Stimulated activated CD8-positive, alpha-beta memory T cell treated with anti-CD3 and anti-CD28 coated beads, Interleukin-4, amount 100 ng/mL, for 4 hours (primary cell): ENCODE results near the gene WDFY3.
"Not testable (repeated sequence)": the region's sequence is repeated elsewhere in the genome, so short reads cannot be mapped to it uniquely, and the experiment has no call there.

ENCODE experiments used
- DNase-seq, 2 donors: peaks; one replicate each; pipeline ENCODE4 v3.0.0-alpha.2; 2020; ENCODE audit warnings: low read depth in 2 of 2, low spot score in 1 of 2

WDFY3 gene

DNA sequence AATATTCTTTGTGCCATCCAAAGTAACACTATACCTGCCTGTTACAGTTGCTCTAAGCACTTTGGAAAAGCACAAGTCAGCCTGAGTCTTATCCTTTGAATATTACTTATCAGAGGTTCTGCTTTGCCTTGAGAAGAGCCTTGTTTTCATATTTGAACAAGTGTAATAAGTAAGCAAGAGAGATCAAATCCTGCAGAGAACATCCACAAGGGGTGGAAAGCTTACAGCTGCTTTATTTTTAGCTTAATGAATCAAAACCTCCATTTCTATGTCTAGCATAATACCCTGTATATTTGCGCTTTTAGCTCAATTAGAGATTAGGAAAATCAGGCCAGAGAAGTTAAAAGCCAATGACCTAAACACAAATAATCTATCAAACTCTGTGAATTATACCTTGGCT, 243.8 kb downstream of the WDFY3 start:
- no peak for DNase-seq

DNA sequence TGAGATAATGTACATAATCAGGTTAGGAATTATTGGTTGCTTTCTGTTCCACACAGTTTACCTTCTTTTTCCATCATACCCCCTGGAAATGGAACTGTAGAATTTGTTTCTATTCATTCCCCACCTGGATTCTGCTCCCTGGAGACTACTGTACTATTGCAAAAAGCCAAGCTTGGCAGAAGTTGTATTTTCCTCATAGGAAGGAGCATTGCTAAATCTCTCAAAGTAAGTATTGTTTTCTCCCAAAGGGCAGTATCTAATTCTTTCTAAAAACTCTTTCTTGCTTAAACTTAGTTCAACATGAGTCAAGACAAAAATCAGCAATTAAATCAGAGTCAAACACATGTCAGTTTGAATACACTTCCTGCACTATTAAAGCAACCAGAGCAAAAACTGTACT, 247.4 kb downstream of the WDFY3 start:
- DNase-seq = no peak

DNA sequence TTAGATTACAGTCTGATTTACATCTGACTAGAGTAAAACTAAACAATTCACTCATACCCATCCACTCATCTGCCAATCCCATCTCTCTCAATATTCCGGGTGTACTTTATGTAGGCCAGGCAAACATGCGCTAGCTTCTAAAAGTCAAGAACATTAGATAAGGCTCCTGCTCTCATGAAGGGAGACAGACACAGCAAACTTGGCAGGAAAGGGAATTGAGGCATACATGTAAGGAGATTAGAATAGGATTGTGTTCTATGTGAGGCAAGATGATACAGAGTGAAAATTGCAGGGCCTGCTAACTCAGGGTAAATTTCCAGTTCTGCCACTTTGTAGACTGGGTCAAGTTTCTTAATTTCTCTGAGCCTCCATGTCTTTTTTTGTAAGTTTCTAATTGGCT, 247.8 kb downstream of the WDFY3 start:
- no peak for DNase-seq

DNA sequence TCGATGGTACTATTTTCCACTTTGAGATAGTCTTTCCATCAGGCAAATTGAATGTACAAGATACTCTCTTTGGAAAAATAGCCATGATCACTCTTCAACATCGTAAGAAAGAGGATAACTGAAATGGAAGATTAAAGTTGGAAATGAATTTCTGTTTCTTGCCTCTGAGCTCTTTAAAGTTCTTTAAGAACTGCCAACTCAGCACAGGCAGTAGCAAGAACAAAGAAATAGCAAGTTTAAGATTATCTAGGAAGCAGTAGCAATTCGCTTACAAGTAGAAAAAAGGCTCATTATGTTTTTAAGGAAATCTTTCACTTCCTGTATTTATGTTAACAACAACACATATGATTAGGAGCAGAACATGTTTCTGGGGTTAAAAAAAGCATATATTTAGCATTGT, 255.9 kb downstream of the WDFY3 start:
- DNase-seq = no peak

DNA sequence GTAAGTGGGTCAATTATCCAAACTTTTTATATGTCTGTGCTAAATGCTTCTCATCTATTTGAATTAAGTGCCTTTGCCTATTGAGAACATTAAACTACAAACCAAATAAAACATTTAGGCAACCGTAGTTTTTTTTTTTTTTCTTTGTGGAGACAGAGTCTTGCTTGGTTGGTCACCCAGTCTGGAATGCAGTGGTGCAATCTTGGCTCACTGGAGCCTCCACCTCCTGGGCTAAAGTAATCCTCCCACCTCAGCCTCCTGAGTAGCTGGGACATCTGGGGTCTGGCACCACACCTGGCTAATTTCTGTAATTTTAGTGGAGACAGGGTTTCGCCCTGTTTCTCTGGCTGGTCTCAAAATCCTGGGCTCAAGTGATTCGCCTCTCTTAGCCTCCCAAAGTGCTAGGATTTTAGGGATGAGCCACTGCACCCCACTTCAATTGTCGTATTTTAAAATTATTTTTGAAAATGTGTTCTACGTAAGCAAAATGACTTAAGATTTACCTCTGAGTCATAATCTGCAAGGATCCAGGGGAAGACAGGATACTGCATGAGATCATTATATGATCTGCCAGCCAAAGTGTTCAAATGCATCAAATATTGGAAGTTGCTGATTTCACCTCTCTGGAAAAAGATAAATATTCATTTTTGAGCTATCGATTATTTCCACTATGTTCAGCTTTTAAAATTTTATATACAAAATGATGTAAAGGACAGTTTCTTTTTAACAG, 257.9 kb downstream of the WDFY3 start:
- no peak for DNase-seq

DNA sequence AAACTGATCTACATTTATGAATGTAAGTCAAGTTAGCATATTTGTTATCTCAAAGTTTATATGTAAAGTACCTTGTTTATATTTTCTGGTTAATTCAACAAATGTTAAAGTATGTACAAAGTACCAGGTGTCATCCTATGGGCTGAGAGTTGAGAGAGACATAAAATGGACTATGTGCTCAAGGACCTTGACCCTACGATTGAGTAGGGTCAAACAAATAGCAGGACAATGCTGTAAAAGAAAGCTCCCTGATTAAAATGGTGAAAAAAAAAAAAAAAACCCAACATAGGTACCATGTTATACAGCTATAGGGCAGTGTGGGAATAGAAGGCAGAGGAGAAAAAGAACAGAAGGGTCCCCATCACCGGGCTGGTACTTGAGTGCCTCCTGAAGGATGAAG, 260.2 kb downstream of the WDFY3 start:
- no peak for DNase-seq

DNA sequence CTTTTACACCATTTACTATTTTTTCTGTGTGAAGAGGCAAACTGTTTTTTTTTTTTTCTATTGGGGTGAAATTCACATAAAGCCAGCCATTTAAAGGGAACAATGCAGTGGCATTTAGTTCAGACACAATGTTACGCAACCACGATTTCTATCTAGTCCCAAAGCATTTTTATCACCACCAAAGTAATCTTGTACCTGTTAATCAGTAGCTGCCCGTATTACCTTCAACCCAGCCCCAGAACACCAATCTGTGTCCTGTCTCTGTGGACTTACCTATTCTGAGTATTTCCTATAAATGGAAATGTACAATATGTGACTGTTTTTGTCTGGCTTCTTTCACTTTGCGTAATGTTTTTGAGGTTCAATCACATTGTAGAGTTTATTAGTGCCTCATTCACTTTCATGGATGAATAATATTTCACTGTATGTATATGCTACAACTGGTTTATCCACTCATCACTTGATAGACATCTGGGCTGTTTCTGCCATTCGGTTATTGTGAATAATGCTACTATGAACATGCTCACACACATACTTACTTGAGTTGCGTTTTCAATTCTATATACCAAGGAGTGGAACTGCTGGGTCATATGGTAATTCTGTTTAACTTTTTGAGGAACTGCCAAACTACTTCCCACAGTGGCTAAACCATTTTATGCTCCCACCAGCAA, 267.4 kb downstream of the WDFY3 start:
- DNase-seq = no peak

DNA sequence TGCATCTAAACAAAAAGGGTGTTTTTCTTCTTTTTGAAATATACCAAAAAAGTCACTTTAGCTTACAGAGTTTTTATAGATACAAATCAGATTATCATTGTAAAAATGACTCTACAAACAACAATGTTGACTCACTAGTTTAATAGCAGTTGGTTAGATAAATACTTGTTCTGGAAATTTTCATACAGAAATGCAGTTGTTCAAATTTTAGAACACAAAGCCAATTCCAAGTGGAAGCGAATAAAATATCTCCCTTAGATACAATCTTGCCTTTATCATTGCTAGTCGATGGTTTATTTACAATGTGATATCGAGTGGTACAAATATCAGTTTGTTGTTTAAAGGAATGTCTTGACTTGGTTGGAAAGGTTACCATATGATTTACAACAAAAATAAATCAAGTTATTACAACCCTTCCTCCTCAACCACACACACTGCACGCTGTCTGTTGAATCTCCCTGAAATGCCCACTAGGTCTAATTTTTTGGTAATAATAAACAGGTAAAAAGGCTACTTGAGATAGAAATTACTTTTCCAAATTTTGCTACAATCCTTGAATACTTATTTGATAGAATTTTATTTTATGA, 268.8 kb downstream of the WDFY3 start:
- no peak for DNase-seq

DNA sequence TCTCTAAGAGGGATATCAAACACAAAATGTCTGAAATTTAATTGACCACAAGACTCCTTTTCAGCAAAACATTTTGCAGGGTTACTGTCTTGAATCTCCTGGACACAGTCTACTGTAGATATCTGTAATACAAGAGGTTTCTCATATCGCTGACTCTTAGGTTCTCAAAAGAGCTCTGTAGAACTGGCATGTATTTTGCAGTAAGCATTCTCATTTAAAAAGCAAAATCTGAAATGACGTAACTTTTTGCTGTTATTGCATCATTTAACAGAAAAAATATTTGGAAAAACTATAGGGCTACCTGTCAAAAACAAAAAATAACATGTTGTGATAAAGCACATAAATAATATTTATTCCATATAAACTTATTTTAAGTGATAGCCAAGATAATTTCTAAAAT, 269.3 kb downstream of the WDFY3 start:
- no peak for DNase-seq

DNA sequence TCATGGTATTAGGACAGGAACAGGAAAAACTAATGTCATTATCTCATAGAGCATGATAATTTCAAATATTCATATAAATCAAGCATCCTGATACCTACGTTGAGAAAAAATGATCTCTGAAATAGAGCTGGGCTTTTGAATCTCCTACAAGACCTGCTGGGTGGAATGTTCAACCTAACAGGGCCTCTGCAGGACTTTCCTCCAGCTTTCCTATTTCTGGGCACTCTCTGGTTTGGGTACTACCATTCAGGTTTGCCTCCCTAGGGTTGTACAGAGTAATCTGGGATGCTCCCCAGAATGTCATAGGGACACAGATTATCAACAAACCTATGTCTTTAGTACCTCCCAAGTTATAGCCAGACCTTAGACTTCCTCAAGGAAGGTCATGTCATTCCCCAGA, 274.7 kb downstream of the WDFY3 start:
- DNase-seq = no peak

DNA sequence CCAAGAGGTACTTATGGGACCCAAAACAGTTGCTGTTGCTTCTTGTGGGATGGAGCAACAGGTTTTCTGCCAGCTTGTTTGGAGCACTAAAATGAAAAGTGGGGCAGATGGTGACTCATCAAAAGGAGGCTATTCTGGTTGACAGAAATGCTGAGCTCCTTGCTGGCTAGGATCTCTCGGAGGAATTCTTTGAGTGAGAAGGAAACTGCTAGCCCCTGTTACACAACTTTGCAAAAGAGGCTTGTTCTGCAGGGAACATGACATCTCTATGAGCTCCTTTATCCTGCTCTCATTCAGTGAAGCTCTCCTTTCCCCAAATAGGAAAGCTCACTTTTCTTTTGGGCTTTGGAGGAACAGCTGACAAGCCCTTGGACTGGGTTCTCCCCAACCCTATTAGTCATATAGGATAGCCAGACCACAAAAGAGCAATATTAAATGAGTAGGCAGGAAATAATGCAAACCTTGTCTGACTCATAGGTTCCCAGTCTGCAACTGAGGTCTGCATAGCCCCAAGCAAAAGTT, 275.3 kb downstream of the WDFY3 start:
- DNase-seq = no peak

DNA sequence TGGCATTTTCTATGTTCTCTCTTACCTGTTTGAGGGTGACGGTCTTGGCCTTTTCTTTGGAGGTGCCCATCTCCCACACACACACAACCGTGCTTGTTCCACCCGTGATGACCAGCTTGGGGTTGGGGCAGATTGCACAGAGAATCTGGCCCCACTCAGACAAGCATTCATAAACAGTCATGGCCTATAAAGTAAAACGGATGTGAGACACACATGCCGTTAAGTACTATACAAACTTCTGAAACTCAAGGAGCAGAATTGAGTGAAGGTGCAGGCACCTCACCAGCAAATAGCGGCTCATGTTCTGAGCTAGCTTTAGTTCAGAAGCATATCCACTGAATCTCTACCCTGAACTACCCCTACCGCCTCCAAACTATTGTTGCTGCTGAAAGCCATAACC, 276.0 kb downstream of the WDFY3 start:
- DNase-seq = no peak

DNA sequence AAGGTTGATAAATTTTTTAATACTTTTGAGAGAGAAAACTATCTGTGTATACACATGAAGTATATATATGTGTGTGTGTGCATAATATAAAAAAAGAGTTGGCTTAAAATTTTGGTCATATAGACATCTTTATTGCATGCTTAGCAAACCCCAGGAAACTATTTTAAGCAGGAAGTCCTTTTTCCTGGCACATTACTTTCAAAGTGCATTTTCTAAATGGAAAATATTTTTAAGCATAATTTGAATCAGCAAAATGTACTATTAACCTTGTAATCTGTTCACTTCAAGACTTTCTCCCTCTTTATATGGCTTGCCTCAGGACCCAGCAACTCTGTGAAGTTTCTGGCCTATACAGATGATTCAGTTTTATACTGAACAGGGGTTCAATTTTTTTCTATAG, 277.3 kb downstream of the WDFY3 start:
- no peak for DNase-seq

DNA sequence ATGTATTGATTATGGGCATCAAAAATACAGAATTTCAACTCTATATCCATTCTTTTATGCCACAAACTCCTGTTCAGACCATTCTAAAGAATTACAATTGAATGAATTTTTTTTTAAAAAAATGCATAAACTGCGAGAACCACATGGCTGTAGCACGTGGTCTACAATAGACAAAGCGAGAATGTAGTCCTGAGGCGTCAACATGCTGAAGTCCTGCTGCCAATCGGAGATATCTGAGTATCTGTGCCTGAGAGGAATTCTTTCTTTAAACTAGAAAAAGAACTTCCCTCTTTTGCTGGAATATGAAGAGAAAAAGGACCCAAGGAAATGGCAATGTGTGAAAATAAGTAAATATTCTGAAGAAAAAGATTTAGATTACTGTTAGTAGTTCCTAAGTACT, 277.9 kb downstream of the WDFY3 start:
- DNase-seq = no peak

DNA sequence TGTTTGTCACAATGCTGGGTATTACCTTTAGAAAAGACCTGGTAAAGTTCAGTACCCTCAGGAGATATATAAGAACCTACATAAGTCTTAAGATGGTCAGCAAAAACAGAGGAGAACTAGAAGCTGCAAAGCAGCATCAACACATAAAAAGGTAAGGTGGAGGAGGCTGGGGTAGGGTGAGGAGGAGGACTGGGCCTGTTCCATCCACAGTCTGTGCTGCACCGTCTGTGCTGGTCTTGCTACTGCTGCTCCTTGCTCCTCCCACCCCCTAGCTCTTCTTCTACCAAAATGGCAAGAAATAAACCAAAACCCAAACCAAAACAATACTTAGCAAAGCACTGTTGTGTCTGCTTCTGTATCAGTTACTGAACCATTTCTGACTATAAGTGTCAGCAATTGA, 281.4 kb downstream of the WDFY3 start:
- no peak for DNase-seq

DNA sequence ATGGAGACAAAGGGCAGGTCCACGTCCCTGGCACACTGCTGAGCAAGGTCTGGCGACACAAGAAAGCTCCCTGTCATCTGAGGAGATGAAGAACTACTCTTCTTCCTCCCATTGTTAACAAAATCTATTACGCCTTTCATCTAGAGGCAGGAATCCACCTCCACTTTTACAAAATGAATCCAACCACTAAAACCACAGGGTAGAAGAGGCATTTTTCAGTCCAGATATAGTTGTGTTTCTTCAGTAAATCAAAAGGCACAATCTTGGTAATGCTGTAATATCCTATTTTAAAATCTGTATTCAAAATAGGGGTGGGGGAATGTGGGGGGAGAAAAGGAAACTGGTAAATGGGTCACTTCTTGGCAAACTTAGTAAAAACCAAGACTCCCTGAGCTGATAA, 282.1 kb downstream of the WDFY3 start:
- no peak for DNase-seq

DNA sequence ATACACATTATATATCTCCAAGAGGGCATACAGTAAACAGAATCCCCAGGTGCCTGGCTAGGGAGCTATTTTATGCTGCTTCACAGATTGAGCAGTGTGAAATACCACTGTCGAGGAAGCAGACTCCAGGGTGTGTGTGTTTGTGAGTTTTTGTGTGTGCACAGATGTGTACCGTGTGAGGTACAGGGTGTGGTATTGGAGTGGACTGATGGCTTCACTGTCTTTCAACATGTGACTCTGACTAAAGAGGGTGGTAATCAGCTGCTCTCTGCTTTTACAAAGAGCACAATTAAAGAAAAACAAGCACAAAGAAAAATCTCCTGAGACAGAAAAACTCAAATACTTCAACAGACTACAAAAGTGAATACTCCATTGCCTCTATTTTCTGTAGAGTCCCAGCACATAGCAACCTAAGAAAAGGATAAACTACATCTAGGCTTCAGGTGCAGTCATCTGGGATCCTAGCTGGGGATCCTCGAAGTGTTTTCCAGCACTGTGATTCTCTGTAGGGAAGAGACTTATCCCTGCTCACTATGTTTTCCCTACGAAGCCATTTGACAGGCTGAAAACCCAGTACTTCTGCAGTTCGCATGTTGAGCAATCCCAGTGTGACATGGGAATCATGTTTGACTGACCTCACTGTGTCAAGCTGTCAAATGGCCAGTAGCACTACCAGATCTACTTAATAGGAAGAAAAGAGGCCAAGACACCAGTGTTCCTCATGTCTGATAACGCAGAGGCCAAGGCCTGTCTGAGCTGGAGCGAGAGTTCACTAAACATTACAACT, 283.2 kb downstream of the WDFY3 start:
- DNase-seq = no peak

DNA sequence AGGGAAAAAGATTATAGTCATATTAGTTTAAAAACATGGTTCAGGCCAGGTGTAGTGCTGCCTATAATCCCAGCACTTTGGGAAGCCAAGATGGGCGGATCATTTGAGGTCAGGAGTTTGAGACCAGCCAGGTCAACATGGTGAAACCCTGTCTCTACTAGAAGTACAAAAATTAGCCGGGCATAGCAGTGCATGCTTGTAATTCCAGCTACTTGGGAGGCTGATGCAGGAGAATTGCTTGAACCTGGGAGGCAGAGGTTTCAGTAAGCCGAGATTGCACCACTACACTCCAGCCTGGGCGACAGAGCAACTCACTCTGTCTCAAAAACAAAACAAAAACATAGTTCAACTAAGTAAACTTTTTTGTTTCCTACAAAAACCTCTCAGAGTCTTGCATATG, 283.8 kb downstream of the WDFY3 start:
- DNase-seq = not testable (repeated sequence)

DNA sequence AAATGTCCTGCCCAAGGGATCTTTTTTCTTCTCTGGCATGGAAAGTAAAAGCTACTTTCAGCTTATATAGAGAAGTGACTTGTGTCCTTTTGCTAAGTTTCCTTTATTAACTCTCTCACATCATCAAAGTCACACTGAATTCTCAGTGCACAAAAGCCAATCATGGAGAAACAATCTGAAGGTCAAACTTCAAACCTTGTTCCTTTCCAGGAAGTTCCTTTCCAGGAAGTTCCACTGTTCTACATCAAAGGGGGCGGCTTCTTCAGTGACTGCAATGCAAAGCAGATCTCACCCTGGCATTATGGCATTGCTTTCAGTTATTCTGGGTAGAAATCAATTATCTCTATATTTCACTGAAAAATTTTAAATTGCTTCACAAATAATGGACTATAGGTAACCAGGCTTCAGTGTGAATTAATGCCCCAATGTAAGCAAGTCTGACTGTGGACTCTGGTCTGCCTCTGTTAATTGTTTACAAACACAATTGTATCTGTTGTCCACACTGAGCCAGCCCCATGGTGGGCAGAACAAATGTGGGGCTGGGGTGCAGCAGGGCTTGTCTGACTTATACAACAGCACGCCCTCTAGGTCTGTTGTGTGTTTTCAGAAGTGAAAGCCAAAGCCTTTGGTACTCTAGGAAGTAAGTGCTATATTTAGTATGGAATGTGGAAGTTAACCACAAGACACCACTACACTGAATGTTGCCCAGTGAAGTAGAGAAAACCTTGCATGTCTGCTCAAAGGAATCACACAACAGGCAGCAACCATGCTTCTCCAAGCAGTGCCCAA, 284.8 kb downstream of the WDFY3 start:
- DNase-seq = no peak

DNA sequence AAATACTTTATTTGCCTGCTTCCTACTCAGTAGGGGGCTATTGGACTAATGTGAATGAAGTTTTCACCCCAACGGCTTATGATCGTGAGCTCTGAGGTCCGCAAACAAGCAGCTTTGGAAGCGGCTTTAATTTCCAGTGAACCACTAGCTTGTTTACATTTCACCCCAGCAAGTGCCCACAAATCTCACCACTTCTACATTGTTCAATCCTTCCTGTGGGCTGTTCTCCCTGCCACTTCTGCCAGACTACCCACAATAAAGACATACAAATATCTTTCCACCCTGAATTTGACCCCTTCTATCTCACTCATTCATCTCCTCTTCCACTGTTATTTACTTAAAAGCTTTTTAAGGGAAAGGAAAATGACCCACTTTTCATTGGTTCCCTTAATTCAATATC, 285.5 kb downstream of the WDFY3 start:
- DNase-seq = no peak
